Measurements from ENCODE around the gene CCL7. TPM values are rescaled to one million over a fixed set of nuclear protein-coding genes. Genes with fewer than 3 reads are reported as not detected.

The CCL7 gene
- total RNA-seq, 5 donors from 2014 or later (not counting 1 experiment from before 2014, with no cell fraction given), result not detected

DNA sequence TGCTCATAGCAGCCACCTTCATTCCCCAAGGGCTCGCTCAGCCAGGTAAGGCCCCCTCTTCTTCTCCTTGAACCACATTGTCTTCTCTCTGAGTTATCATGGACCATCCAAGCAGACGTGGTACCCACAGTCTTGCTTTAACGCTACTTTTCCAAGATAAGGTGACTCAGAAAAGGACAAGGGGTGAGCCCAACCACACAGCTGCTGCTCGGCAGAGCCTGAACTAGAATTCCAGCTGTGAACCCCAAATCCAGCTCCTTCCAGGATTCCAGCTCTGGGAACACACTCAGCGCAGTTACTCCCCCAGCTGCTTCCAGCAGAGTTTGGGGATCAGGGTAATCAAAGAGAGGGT lies 14.7 kb upstream of the CCL7 start:
- Histone ChIP-seq H3K27ac (ENCODE audit: low read length) (no peak overlapping the region), H3K4me1 (ENCODE audit: control insufficient read depth in 1 of 2, extremely low read depth in 1 of 2, insufficient read depth in 2 of 2, low read length in 2 of 2) (no peaks in the 10 kb centered on the region), H3K4me3 (ENCODE audit: control insufficient read depth in 1 of 2, extremely low read depth in 1 of 2, low read length in 1 of 2) (no peak overlapping the region), H3K27me3 (replicated peaks in 1 of 2; ENCODE audit: control insufficient read depth in 2 of 2, extremely low read depth in 1 of 2, insufficient read depth in 2 of 2, low read length in 1 of 2) (peaks cover 0 to 27% of the 10 kb centered on the region in 2 experiments), H3K36me3 (ENCODE audit: control insufficient read depth in 2 of 2, extremely low read depth in 1 of 2, insufficient read depth in 1 of 2, low read length in 1 of 2) (no peaks in the 10 kb centered on the region), H3K9me3 (no peaks in the 10 kb centered on the region)
- no peak overlapping the region for H3K27ac Mint-ChIP-seq
- DNase-seq (no peak), ATAC-seq (replicated peaks in 1 of 4) (no peak)
- 50% methylated on average over 4 of the region's 5 CpGs for WGBS (ENCODE audit: insufficient coverage)
- no peaks in the 10 kb centered on the region for H3K36me3 Mint-ChIP-seq
- peaks cover 0 to 6% (median 3%) of the 10 kb centered on the region in 3 donors for H3K4me1 Mint-ChIP-seq
- no peaks in the 10 kb centered on the region for H3K9me3 Mint-ChIP-seq
- no peak overlapping the region for H3K4me3 Mint-ChIP-seq
- ChIA-PET POLR2A (no interaction called here), CTCF (no interaction called here)
- peaks cover 26 to 39% of the 10 kb centered on the region in 2 donors for H3K27me3 Mint-ChIP-seq

DNA sequence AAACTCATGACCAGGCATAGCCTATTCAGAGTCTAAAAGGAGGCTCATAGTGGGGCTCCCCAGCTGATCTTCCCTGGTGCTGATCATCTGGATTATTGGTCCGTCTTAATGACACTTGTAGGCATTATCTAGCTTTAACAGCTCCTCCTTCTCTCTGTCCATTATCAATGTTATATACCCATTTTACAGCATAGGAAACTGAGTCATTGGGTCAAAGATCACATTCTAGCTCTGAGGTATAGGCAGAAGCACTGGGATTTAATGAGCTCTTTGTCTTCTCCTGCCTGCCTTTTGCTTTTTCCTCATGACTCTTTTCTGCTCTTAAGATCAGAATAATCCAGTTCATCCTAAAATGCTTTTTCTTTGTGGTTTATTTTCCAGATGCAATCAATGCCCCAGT lies 14.2 kb upstream of the CCL7 start:
- Histone ChIP-seq H3K4me3 (ENCODE audit: control insufficient read depth in 1 of 2, extremely low read depth in 1 of 2, low read length in 1 of 2) (no peak overlapping the region), H3K9me3 (no peaks in the 10 kb centered on the region), H3K27ac (ENCODE audit: low read length) (no peak overlapping the region), H3K36me3 (ENCODE audit: control insufficient read depth in 2 of 2, extremely low read depth in 1 of 2, insufficient read depth in 1 of 2, low read length in 1 of 2) (no peaks in the 10 kb centered on the region), H3K27me3 (replicated peaks in 1 of 2; ENCODE audit: control insufficient read depth in 2 of 2, extremely low read depth in 1 of 2, insufficient read depth in 2 of 2, low read length in 1 of 2) (peaks cover 0 to 27% of the 10 kb centered on the region in 2 experiments), H3K4me1 (ENCODE audit: control insufficient read depth in 1 of 2, extremely low read depth in 1 of 2, insufficient read depth in 2 of 2, low read length in 2 of 2) (no peaks in the 10 kb centered on the region)
- ChIA-PET POLR2A (no interaction called here), CTCF (no interaction called here)
- Mint-ChIP-seq H3K27ac (no peak overlapping the region), H3K4me1 (peaks cover 0 to 6% (median 3%) of the 10 kb centered on the region in 3 donors), H3K36me3 (no peaks in the 10 kb centered on the region), H3K4me3 (no peak overlapping the region), H3K9me3 (no peaks in the 10 kb centered on the region), H3K27me3 (peaks cover 26 to 39% of the 10 kb centered on the region in 2 donors)
- DNase-seq (no peak), ATAC-seq (replicated peaks in 1 of 4) (no peak)
- WGBS (ENCODE audit: insufficient coverage), result no CpG with 5 or more reads among the region's 1 CpG

DNA sequence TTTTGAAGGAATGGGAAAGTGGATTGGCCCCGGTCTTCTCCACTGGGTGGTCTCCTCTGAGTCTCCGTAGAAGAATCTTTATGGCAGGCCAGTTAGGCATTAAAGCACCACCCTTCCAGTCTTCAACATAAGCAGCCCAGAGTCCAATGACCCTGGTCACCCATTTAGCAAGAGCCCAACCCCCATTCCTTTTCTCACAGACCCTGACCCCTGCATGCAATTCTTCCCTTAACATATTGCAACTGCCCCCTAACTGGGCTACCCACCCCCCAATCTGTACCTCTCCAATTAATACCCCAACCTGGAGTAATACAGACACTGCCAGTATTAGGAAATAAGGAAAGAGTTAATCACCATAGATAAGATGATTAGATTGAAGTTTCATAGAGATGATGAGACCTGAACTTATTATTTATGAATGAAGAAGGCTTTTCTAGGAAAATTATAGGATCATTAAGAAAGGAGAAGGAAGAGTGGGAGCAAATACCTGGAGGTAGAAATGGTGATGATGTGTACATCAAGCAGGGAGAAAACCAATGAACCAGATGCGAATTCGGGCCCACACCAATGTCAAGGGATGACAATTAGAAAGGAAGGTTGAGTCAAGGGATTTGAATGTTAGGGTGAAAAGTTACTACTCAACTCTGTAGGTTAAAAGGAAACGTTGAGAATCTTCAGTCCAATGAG lies 12.6 kb upstream of the CCL7 start:
- ChIA-PET CTCF (no interaction called here), POLR2A (no interaction called here)
- Histone ChIP-seq H3K36me3 (ENCODE audit: control insufficient read depth in 2 of 2, extremely low read depth in 1 of 2, insufficient read depth in 1 of 2, low read length in 1 of 2) (no peaks in the 10 kb centered on the region), H3K27ac (ENCODE audit: low read length) (no peak overlapping the region), H3K9me3 (no peaks in the 10 kb centered on the region), H3K4me3 (ENCODE audit: control insufficient read depth in 1 of 2, extremely low read depth in 1 of 2, low read length in 1 of 2) (no peak overlapping the region), H3K27me3 (replicated peaks in 1 of 2; ENCODE audit: control insufficient read depth in 2 of 2, extremely low read depth in 1 of 2, insufficient read depth in 2 of 2, low read length in 1 of 2) (peaks cover 0 to 27% of the 10 kb centered on the region in 2 experiments), H3K4me1 (ENCODE audit: control insufficient read depth in 1 of 2, extremely low read depth in 1 of 2, insufficient read depth in 2 of 2, low read length in 2 of 2) (no peaks in the 10 kb centered on the region)
- ATAC-seq (replicated peaks in 1 of 4) (no peak), DNase-seq (no peak)
- 71% methylated on average over 4 of the region's 5 CpGs for WGBS (ENCODE audit: insufficient coverage)
- Mint-ChIP-seq H3K4me3 (no peak overlapping the region), H3K27ac (no peak overlapping the region), H3K4me1 (peaks cover 0 to 6% (median 3%) of the 10 kb centered on the region in 3 donors), H3K27me3 (peaks cover 22 to 35% of the 10 kb centered on the region in 2 donors), H3K9me3 (no peaks in the 10 kb centered on the region), H3K36me3 (no peaks in the 10 kb centered on the region)

DNA sequence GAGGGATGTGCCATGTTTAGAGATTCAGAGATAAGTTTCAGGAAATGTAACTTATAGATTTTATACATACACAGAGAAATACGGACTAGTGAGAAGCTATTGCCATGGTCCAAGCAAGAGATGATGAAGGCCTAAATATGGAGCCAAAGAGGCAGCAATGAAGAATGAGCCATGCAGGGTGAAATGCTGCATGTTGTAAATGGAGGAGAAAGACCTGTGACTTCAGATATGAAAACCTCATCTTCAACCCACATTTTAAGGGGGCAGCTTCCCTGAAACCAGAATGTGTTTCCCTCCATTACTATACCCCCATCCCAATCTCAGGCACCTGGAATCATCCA lies 12.1 kb upstream of the CCL7 start:
- no CpG with 5 or more reads among the region's 1 CpG for WGBS (ENCODE audit: insufficient coverage)
- no peak for ATAC-seq (replicated peaks in 1 of 4)
- no peak for DNase-seq
- Histone ChIP-seq H3K9me3 (no peaks in the 10 kb centered on the region), H3K4me3 (ENCODE audit: control insufficient read depth in 1 of 2, extremely low read depth in 1 of 2, low read length in 1 of 2) (no peak overlapping the region), H3K36me3 (ENCODE audit: control insufficient read depth in 2 of 2, extremely low read depth in 1 of 2, insufficient read depth in 1 of 2, low read length in 1 of 2) (no peaks in the 10 kb centered on the region), H3K4me1 (ENCODE audit: control insufficient read depth in 1 of 2, extremely low read depth in 1 of 2, insufficient read depth in 2 of 2, low read length in 2 of 2) (no peaks in the 10 kb centered on the region), H3K27me3 (replicated peaks in 1 of 2; ENCODE audit: control insufficient read depth in 2 of 2, extremely low read depth in 1 of 2, insufficient read depth in 2 of 2, low read length in 1 of 2) (peaks cover 0 to 26% of the 10 kb centered on the region in 2 experiments), H3K27ac (ENCODE audit: low read length) (no peak overlapping the region)
- POLR2A ChIA-PET, result no interaction called here
- Mint-ChIP-seq H3K4me3 (no peak overlapping the region), H3K4me1 (peaks cover 0 to 6% (median 3%) of the 10 kb centered on the region in 3 donors), H3K27ac (no peak overlapping the region), H3K27me3 (peaks cover 19 to 32% of the 10 kb centered on the region in 2 donors), H3K36me3 (no peaks in the 10 kb centered on the region), H3K9me3 (no peaks in the 10 kb centered on the region)
- CTCF ChIA-PET, result no interaction called here

DNA sequence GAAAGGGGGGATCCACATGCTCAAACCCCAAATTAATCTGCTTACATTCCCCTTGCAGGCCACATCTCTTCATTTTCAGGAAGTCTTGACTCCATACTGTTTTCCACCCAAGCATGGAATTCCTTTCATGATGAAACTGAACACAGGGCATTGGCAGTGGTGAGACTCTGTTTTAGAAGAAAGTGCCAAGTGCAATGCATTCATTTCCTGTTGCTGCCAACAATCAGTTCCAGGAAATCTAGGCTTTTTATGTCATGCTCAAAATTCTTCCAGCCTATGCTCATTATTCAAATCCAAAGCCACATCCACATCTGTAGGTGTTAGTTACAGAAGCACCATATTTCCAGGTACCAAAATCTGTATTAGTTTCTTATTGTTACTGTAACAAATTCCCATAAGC lies 10.9 kb upstream of the CCL7 start:
- ATAC-seq (replicated peaks in 1 of 4), result no peak
- no peak overlapping the region for H3K27ac Mint-ChIP-seq

DNA sequence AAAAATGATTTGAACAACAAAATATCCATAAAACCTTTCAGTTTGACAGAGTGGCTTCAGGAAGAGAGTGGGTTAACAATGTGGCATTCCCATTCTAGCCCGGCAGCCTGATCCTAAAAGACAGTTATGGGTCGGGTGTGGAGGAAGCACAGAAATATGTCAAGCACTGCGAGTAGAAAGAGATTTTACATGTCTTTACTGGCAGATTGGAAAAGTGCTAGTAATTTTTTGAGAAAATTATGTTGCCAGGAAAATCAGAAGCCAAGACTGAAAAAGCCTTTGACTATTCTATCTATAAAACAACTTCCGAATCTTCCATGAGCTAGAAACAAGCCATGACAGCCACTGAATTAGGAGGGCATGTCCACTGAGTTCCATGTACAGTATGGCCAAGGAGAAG lies 9.2 kb upstream of the CCL7 start:
- no peak overlapping the region for H3K4me3 Mint-ChIP-seq
- H3K4me1 Mint-ChIP-seq, result no peaks in the 10 kb centered on the region
- Histone ChIP-seq H3K36me3 (ENCODE audit: control insufficient read depth in 2 of 2, extremely low read depth in 1 of 2, insufficient read depth in 1 of 2, low read length in 1 of 2) (no peaks in the 10 kb centered on the region), H3K27me3 (replicated peaks in 1 of 2; ENCODE audit: control insufficient read depth in 2 of 2, extremely low read depth in 1 of 2, insufficient read depth in 2 of 2, low read length in 1 of 2) (peaks cover 0 to 15% of the 10 kb centered on the region in 2 experiments), H3K4me1 (ENCODE audit: control insufficient read depth in 1 of 2, extremely low read depth in 1 of 2, insufficient read depth in 2 of 2, low read length in 2 of 2) (no peaks in the 10 kb centered on the region), H3K9me3 (no peaks in the 10 kb centered on the region), H3K27ac (ENCODE audit: low read length) (no peak overlapping the region), H3K4me3 (ENCODE audit: control insufficient read depth in 1 of 2, extremely low read depth in 1 of 2, low read length in 1 of 2) (no peak overlapping the region)
- DNase-seq (no peak), ATAC-seq (replicated peaks in 1 of 4) (no peak)
- whole genome bisulfite sequencing (ENCODE audit: insufficient coverage), result 92% methylated on average over 3 of the region's 4 CpGs
- H3K27ac Mint-ChIP-seq, result no peak overlapping the region
- ChIA-PET CTCF (no interaction called here), POLR2A (no interaction called here)
- H3K27me3 Mint-ChIP-seq, result peaks cover 16 to 33% of the 10 kb centered on the region in 2 donors
- H3K9me3 Mint-ChIP-seq, result no peaks in the 10 kb centered on the region
- H3K36me3 Mint-ChIP-seq, result no peaks in the 10 kb centered on the region

More for the DNA sequence above, 10.9 kb upstream of the CCL7 start:
- DNase-seq, result no peak
- H3K27me3 Mint-ChIP-seq, result peaks cover 17 to 31% of the 10 kb centered on the region in 2 donors
- H3K9me3 Mint-ChIP-seq, result no peaks in the 10 kb centered on the region
- Histone ChIP-seq H3K36me3 (ENCODE audit: control insufficient read depth in 2 of 2, extremely low read depth in 1 of 2, insufficient read depth in 1 of 2, low read length in 1 of 2) (no peaks in the 10 kb centered on the region), H3K9me3 (no peaks in the 10 kb centered on the region), H3K27me3 (replicated peaks in 1 of 2; ENCODE audit: control insufficient read depth in 2 of 2, extremely low read depth in 1 of 2, insufficient read depth in 2 of 2, low read length in 1 of 2) (peaks cover 0 to 24% of the 10 kb centered on the region in 2 experiments), H3K4me1 (ENCODE audit: control insufficient read depth in 1 of 2, extremely low read depth in 1 of 2, insufficient read depth in 2 of 2, low read length in 2 of 2) (no peaks in the 10 kb centered on the region), H3K4me3 (ENCODE audit: control insufficient read depth in 1 of 2, extremely low read depth in 1 of 2, low read length in 1 of 2) (no peak overlapping the region), H3K27ac (ENCODE audit: low read length) (no peak overlapping the region)
- peaks cover 0 to 6% (median 3%) of the 10 kb centered on the region in 3 donors for H3K4me1 Mint-ChIP-seq
- ChIA-PET POLR2A (no interaction called here), CTCF (interaction anchor here in 1 of 2 donors (0.7 kb wide), 1 partner anchor 21 kb away, joined by 3 read pairs; no protein-coding TSS in a partner anchor)
- H3K36me3 Mint-ChIP-seq, result no peaks in the 10 kb centered on the region
- no peak overlapping the region for H3K4me3 Mint-ChIP-seq

All from T-cell (primary cell).